K562 (cell line): ENCODE results near the gene SLC25A21. TPM values are rescaled to one million over a fixed set of nuclear protein-coding genes. Genes with fewer than 3 reads are reported as not detected.
A peak's percentile ranks its signal among the peaks of the same experiment; 100 is the strongest.

Experiments
- ARNT ChIP-seq, 2 experiments: fragments of 450-650 bp; IDR thresholded peaks; 2 replicates each; pipeline ENCODE4 v1.6.1; 2016; ENCODE audit warnings: mild to moderate bottlenecking in 1 of 2
- ATF3 ChIP-seq, 2 experiments: fragments of 450-650 bp in 1 of 2; sonication (generic) in 1 of 2; formaldehyde crosslinking in 1 of 2; IDR thresholded peaks in 1 of 2; conservative IDR thresholded peaks in 1 of 2; 2 replicates each; pipeline versions ENCODE4 v1.6.1 to v1.8.1; 2016 to 2023; ENCODE audit warnings: mild to moderate bottlenecking in 2 of 2, moderate library complexity in 2 of 2, inconsistent platforms in 1 of 2, missing genetic modification reagents in 1 of 2
- DIDO1 ChIP-seq: fragments of 450-650 bp; IDR thresholded peaks from 2 replicates; pipeline ENCODE4 v1.6.1; 2016; ENCODE audit warnings: low read depth, missing biosample characterization, missing genetic modification characterization
- E2F8 ChIP-seq: fragments of 450-650 bp; IDR thresholded peaks from 2 replicates; pipeline ENCODE4 v1.7.1; 2018; ENCODE audit warnings: mild to moderate bottlenecking, low read depth; ENCODE audit not compliant: partially characterized antibody
- ESRRB ChIP-seq: fragments of 250-450 bp; sonication (Bioruptor Pico); IDR thresholded peaks from 2 replicates; pipeline ENCODE4 v1.5.0; 2020; ENCODE audit warnings: mild to moderate bottlenecking, moderate library complexity, borderline replicate concordance
- ID3 ChIP-seq, 2 experiments: fragments of 250-450 bp in 1 of 2; fragments of 450-650 bp in 1 of 2; sonication (Bioruptor Pico) in 1 of 2; IDR thresholded peaks; 2 replicates each; pipeline versions ENCODE4 v1.6.1 to v1.8.0; 2016 to 2021; ENCODE audit warnings: mild to moderate bottlenecking in 2 of 2, moderate library complexity in 2 of 2, missing compliant biosample characterization in 1 of 2, missing genetic modification characterization in 1 of 2
- NEUROD1 ChIP-seq: fragments of 150-350 bp; IDR thresholded peaks from 2 replicates; pipeline ENCODE4 v1.6.1; 2014; ENCODE audit warnings: borderline replicate concordance, low read length, low read depth; ENCODE audit not compliant: partially characterized antibody
- SPI1 ChIP-seq: IDR thresholded peaks from 2 replicates; pipeline ENCODE4 v1.6.1; 2011; ENCODE audit warnings: low read depth, low read length, control low read depth, borderline replicate concordance
- XRCC4 ChIP-seq: IDR thresholded peaks from one replicate; pipeline ENCODE4 v1.6.1; 2011; ENCODE audit not compliant: insufficient read depth, insufficient read length; ENCODE audit errors: extremely low read depth
- ZNF134 ChIP-seq: fragments of 250-450 bp; sonication (Bioruptor Pico); conservative IDR thresholded peaks from 2 replicates; pipeline ENCODE4 v1.4.0; 2020
- polyA plus RNA-seq, 8 experiments: library from polyadenylated mRNA; depleted of rRNA in 4 of 8; stranded (reverse) in 5 of 8; unstranded in 3 of 8; fragments of >200 nt; fragmentation: Nextera tagmentation in 2 of 8; fragmentation: Illumina TruSeq in 1 of 8; extraction: Ambion mirVana in 2 of 8; extraction: Trizol in 1 of 8; gene quantifications; 2 replicates each; pipeline versions ENCODE4 v1.2.1 to v1.2.3, GENCODE V29; 2011 to 2014; ENCODE audit warnings: inconsistent platforms in 1 of 8, missing spikeins in 1 of 8
- total RNA-seq, 7 experiments: library from RNA; depleted of rRNA in 6 of 7; stranded (reverse); fragments of >200 nt in 6 of 7; fragmentation: Illumina TruSeq in 2 of 7; extraction: Trizol in 2 of 7; gene quantifications; 2 replicates each; pipeline versions ENCODE4 v1.2.1 to v1.2.3, GENCODE V29; 2011 to 2021; ENCODE audit warnings: low replicate concordance in 1 of 7
- TF ChIP-seq, protein P1 (sequence below): sonication (generic); formaldehyde crosslinking; IDR thresholded peaks from 2 replicates; pipeline ENCODE4 v1.8.0; 2023; ENCODE audit warnings: missing genetic modification reagents, mild to moderate bottlenecking, borderline replicate concordance
- TF ChIP-seq, protein P2 (sequence below): sonication (generic); formaldehyde crosslinking; IDR thresholded peaks from 2 replicates; pipeline ENCODE4 v1.8.1; 2022; ENCODE audit warnings: missing genetic modification reagents

SLC25A21 gene
- total and polyA plus RNA-seq, 9 of the 15 experiments (the other 6 are each of a cell fraction or from before 2014, with no cell fraction given), result 15.2 to 46.7 (median 28.7) TPM

- TF ChIP-seq, protein P1, sequence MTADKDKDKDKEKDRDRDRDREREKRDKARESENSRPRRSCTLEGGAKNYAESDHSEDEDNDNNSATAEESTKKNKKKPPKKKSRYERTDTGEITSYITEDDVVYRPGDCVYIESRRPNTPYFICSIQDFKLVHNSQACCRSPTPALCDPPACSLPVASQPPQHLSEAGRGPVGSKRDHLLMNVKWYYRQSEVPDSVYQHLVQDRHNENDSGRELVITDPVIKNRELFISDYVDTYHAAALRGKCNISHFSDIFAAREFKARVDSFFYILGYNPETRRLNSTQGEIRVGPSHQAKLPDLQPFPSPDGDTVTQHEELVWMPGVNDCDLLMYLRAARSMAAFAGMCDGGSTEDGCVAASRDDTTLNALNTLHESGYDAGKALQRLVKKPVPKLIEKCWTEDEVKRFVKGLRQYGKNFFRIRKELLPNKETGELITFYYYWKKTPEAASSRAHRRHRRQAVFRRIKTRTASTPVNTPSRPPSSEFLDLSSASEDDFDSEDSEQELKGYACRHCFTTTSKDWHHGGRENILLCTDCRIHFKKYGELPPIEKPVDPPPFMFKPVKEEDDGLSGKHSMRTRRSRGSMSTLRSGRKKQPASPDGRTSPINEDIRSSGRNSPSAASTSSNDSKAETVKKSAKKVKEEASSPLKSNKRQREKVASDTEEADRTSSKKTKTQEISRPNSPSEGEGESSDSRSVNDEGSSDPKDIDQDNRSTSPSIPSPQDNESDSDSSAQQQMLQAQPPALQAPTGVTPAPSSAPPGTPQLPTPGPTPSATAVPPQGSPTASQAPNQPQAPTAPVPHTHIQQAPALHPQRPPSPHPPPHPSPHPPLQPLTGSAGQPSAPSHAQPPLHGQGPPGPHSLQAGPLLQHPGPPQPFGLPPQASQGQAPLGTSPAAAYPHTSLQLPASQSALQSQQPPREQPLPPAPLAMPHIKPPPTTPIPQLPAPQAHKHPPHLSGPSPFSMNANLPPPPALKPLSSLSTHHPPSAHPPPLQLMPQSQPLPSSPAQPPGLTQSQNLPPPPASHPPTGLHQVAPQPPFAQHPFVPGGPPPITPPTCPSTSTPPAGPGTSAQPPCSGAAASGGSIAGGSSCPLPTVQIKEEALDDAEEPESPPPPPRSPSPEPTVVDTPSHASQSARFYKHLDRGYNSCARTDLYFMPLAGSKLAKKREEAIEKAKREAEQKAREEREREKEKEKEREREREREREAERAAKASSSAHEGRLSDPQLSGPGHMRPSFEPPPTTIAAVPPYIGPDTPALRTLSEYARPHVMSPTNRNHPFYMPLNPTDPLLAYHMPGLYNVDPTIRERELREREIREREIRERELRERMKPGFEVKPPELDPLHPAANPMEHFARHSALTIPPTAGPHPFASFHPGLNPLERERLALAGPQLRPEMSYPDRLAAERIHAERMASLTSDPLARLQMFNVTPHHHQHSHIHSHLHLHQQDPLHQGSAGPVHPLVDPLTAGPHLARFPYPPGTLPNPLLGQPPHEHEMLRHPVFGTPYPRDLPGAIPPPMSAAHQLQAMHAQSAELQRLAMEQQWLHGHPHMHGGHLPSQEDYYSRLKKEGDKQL (CRISPR knock-in tag), result no peak
- 0 out of 2 replicates have a peak, but pooled peaks have one; percentile 36 for TF ChIP-seq ESRRB (CRISPR knock-in tag)
- TF ChIP-seq ARNT (IDR thresholded peaks at IDR 0.05), result no peak
- TF ChIP-seq XRCC4, result no peak
- TF ChIP-seq DIDO1 (tag), result peak; percentile 83
- TF ChIP-seq, protein P2, sequence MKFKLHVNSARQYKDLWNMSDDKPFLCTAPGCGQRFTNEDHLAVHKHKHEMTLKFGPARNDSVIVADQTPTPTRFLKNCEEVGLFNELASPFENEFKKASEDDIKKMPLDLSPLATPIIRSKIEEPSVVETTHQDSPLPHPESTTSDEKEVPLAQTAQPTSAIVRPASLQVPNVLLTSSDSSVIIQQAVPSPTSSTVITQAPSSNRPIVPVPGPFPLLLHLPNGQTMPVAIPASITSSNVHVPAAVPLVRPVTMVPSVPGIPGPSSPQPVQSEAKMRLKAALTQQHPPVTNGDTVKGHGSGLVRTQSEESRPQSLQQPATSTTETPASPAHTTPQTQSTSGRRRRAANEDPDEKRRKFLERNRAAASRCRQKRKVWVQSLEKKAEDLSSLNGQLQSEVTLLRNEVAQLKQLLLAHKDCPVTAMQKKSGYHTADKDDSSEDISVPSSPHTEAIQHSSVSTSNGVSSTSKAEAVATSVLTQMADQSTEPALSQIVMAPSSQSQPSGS (CRISPR knock-in tag), result no peak
- peak; percentile 90 for TF ChIP-seq ID3 (CRISPR knock-in tag; IDR thresholded peaks at IDR 0.05)
- peak; percentile 97 for TF ChIP-seq ID3 (tag; IDR thresholded peaks at IDR 0.05)
- TF ChIP-seq ZNF134, result peak; percentile 84
- TF ChIP-seq SPI1, result no peak
- TF ChIP-seq E2F8, result no peak
- peak; percentile 54; the same call in 1 of the 2 replicates for TF ChIP-seq ATF3 (IDR thresholded peaks at IDR 0.05)
- no peak for TF ChIP-seq ATF3 (CRISPR knock-in tag; conservative IDR thresholded peaks at IDR 0.05)
- no peak for TF ChIP-seq NEUROD1
Measured at GRCh38 chr14:37167151-37168047, 5.0 kb downstream of the SLC25A21 start (continued).
